Fibroblast of skin of left biceps (primary cell): ENCODE data around the gene RNF133.

Experiments used
- DNase-seq, 2 experiments: peaks; one replicate each; pipeline ENCODE4 v3.0.0-alpha.2; 2013; ENCODE audit warnings: low read depth in 2 of 2

RNF133 gene

GRCh38 chr7:122699017-122699416 is at the start of gene RNF133:
Gene RNF133, minus strand, starts transcription at chr7:122699117. Its CDS starts 199 bp downstream, at chr7:122698918.
- no peak for DNase-seq

GRCh38 chr7:122748195-122748594 is 49.3 kb upstream of the RNF133 start:
- no peak for DNase-seq

GRCh38 chr7:122746948-122747347 is 48.0 kb upstream of the RNF133 start:
- DNase-seq, result no peak

GRCh38 chr7:122743211-122743610 is 44.3 kb upstream of the RNF133 start:
- DNase-seq, result no peak

- no peak for DNase-seq
These were observed 40.0 kb upstream of the RNF133 start for GRCh38 chr7:122738947-122739346.

- no peak for DNase-seq
These were observed 37.3 kb upstream of the RNF133 start for GRCh38 chr7:122736183-122736582.

- no peak for DNase-seq
These were observed 28.8 kb upstream of the RNF133 start for GRCh38 chr7:122727759-122728158.

- no peak for DNase-seq
These were observed 28.4 kb upstream of the RNF133 start for GRCh38 chr7:122727354-122727753.

GRCh38 chr7:122726881-122727280 is 28.0 kb upstream of the RNF133 start:
- no peak for DNase-seq

GRCh38 chr7:122724366-122724765 is 25.4 kb upstream of the RNF133 start:
- no peak for DNase-seq

- DNase-seq, result no peak
These were observed 20.2 kb upstream of the RNF133 start for GRCh38 chr7:122719010-122719578.

- DNase-seq, result no peak
These were observed 18.6 kb upstream of the RNF133 start for GRCh38 chr7:122717356-122718089.

- no peak for DNase-seq
These were observed 16.3 kb upstream of the RNF133 start for GRCh38 chr7:122715183-122715582.

GRCh38 chr7:122710916-122711315 is 12.0 kb upstream of the RNF133 start:
- no peak for DNase-seq

GRCh38 chr7:122709930-122710646 is 11.2 kb upstream of the RNF133 start:
- DNase-seq, result no peak

- DNase-seq, result no peak
These were observed 7.9 kb upstream of the RNF133 start for GRCh38 chr7:122706836-122707235.

GRCh38 chr7:122702872-122703510 is 4.1 kb upstream of the RNF133 start, which contains the start of gene RNF148:
Gene RNF148, minus strand, starts transcription at chr7:122702922. Its CDS starts 172 bp downstream, at chr7:122702750.
- DNase-seq, result no peak

GRCh38 chr7:122695816-122696215 is 3.1 kb downstream of the RNF133 start:
- DNase-seq, result no peak

- no peak for DNase-seq
These were observed 4.2 kb downstream of the RNF133 start for GRCh38 chr7:122694697-122695096.

- no peak for DNase-seq
These were observed 6.1 kb downstream of the RNF133 start for GRCh38 chr7:122692769-122693309.

- DNase-seq, result no peak
These were observed 7.2 kb downstream of the RNF133 start for GRCh38 chr7:122691569-122692235.
